Activated naive CD4-positive, alpha-beta T cell (primary cell): ENCODE data around the gene GFAP.

Experiments
- DNase-seq, 4 experiments: peaks; one replicate each; lab custom pipeline; 2025; lab: John Stamatoyannopoulos, UW

GFAP gene

DNA sequence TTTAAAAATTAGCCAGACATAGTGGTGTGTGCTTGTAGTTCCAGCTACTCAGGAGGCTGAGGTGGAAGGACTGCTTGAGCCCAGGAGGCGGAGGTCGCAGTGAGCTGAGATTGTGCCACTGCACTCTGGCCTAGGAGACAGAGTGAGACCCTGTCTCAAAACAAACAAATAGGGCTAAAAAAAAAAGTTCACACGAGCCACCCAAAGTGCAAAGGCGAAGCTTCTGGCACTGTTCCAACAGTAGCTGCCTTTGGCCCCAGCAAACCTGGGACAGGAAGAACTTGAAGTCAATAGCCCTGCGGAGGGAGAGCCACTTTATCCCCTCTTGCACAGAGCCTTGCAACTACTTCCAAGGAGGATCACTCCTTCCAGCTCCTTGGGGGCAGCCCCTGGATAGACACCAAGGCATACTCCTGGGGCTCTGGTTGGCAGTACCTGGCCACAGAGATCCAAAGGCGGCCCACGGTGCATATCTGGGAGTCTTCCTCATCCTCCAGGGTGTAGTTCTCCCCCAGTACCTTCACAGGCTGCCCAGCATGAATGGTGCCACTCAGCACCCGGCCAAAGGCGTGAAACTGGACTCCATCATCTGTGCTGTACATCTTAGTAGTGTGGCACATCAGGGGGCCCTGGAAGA, 52.9 kb downstream of the GFAP start:
- no peak for DNase-seq

- no peak for DNase-seq
These were observed 55.6 kb downstream of the GFAP start for GRCh38 chr17:44859701-44860100.

- no peak for DNase-seq
These were observed 61.1 kb downstream of the GFAP start for GRCh38 chr17:44854192-44854591.
